HEK293T (cell line): ENCODE data around the gene NPHP4.

Experiments
- ARNT ChIP-seq: fragments of 450-650 bp; IDR thresholded peaks from 2 replicates; pipeline ENCODE4 v1.6.1; 2017; ENCODE audit warnings: mild to moderate bottlenecking
- BHLHE40 ChIP-seq: fragments of 450-650 bp; IDR thresholded peaks from 2 replicates; pipeline ENCODE4 v1.6.1; 2016; ENCODE audit warnings: mild to moderate bottlenecking, moderate library complexity, borderline replicate concordance
- ELF4 ChIP-seq: fragments of 450-650 bp; IDR thresholded peaks from 2 replicates; pipeline ENCODE4 v1.6.1; 2017; ENCODE audit warnings: antibody characterized with exemption
- FOXA1 ChIP-seq: fragments of 450-650 bp; IDR thresholded peaks from 2 replicates; pipeline ENCODE4 v1.6.1; 2016; ENCODE audit warnings: mild to moderate bottlenecking
- FOXK2 ChIP-seq: fragments of 450-650 bp; IDR thresholded peaks from 2 replicates; pipeline ENCODE4 v1.6.1; 2016; ENCODE audit warnings: mild to moderate bottlenecking
- FOXM1 ChIP-seq: fragments of 450-650 bp; IDR thresholded peaks from 2 replicates; pipeline ENCODE4 v1.6.1; 2017; ENCODE audit warnings: mild to moderate bottlenecking, borderline replicate concordance
- HDGF ChIP-seq: fragments of 450-650 bp; IDR thresholded peaks from 2 replicates; pipeline ENCODE4 v1.6.1; 2017; ENCODE audit warnings: antibody characterized with exemption, borderline replicate concordance
- L3MBTL2 ChIP-seq: fragments of 450-650 bp; conservative IDR thresholded peaks from 2 replicates; pipeline ENCODE4 v1.6.1; 2016; ENCODE audit warnings: mild to moderate bottlenecking
- LEF1 ChIP-seq: fragments of 450-650 bp; IDR thresholded peaks from 2 replicates; pipeline ENCODE4 v1.6.1; 2017; ENCODE audit warnings: mild to moderate bottlenecking, borderline replicate concordance
- NFRKB ChIP-seq: fragments of 450-650 bp; IDR thresholded peaks from 2 replicates; pipeline ENCODE4 v1.6.1; 2016; ENCODE audit warnings: mild to moderate bottlenecking, moderate library complexity
- SUZ12 ChIP-seq: fragments of 450-650 bp; IDR thresholded peaks from 2 replicates; pipeline ENCODE4 v1.6.1; 2016; ENCODE audit warnings: mild to moderate bottlenecking
- TARDBP ChIP-seq: fragments of 450-650 bp; IDR thresholded peaks from 2 replicates; pipeline ENCODE4 v1.6.1; 2016
- ZNF384 ChIP-seq: fragments of 450-650 bp; IDR thresholded peaks from 2 replicates; pipeline ENCODE4 v1.6.1; 2016

DNA sequence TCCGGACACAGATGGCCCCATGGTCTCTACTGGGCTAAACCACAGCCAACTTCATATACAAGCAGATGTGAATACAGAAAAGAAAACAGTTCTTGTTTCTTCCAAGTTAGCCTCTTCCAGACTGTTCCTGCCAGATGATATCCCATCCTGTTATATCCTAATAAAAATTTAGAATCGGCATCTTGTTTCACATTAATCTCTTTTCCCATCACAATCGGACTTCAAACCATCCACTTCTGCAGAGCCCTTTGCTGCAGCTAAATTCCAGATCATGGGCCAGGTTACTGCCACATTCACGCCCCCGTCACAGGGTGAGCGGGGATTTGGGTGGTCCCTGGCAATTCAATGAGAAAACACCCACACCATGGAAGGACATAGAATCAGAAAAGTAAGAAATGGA lies 57.2 kb downstream of the NPHP4 start:
- TF ChIP-seq FOXM1 (no peak), BHLHE40 (no peak), SUZ12 (no peak), ELF4 (no peak), FOXK2 (no peak), TARDBP (no peak), L3MBTL2 (no peak), ZNF384 (no peak), LEF1 (no peak), HDGF (no peak), NFRKB (no peak), FOXA1 (no peak), ARNT (no peak)
